Nephron progenitor cell (in vitro differentiated cells): ENCODE data around the gene ARID5A.
"Not testable (repeated sequence)": the region's sequence is repeated elsewhere in the genome, so short reads cannot be mapped to it uniquely, and the experiment has no call there.

Experiments used
- DNase-seq: peaks from one replicate; pipeline ENCODE4 v3.0.0; 2021
- H3K27ac Mint-ChIP-seq: 2 replicates; pipeline ENCODE4 v1.8.0; 2021; ENCODE audit warnings: mild to moderate bottlenecking, moderate library complexity, mixed read lengths
- H3K27me3 Mint-ChIP-seq: 2 replicates; pipeline ENCODE4 v1.8.0; 2021; ENCODE audit warnings: mild to moderate bottlenecking, low read depth, mixed read lengths; ENCODE audit not compliant: poor library complexity
- H3K36me3 Mint-ChIP-seq: 2 replicates; pipeline ENCODE4 v1.8.0; 2021; ENCODE audit warnings: low read depth, mixed read lengths
- H3K4me1 Mint-ChIP-seq: 2 replicates; pipeline ENCODE4 v1.8.0; 2021; ENCODE audit warnings: mixed read lengths
- H3K4me3 Mint-ChIP-seq: 2 replicates; pipeline ENCODE4 v1.8.0; 2021; ENCODE audit warnings: mild to moderate bottlenecking, moderate library complexity, mixed read lengths
- H3K9me3 Mint-ChIP-seq: 2 replicates; pipeline ENCODE4 v1.8.0; 2021; ENCODE audit warnings: mild to moderate bottlenecking, moderate library complexity, mixed read lengths
- TF ChIP-seq, protein P1 (sequence below): fragments of 200-600 bp; sonication (generic); IDR thresholded peaks from 2 replicates; pipeline ENCODE4 v1.5.0; 2021; ENCODE audit warnings: antibody characterized with exemption

ARID5A gene

DNA sequence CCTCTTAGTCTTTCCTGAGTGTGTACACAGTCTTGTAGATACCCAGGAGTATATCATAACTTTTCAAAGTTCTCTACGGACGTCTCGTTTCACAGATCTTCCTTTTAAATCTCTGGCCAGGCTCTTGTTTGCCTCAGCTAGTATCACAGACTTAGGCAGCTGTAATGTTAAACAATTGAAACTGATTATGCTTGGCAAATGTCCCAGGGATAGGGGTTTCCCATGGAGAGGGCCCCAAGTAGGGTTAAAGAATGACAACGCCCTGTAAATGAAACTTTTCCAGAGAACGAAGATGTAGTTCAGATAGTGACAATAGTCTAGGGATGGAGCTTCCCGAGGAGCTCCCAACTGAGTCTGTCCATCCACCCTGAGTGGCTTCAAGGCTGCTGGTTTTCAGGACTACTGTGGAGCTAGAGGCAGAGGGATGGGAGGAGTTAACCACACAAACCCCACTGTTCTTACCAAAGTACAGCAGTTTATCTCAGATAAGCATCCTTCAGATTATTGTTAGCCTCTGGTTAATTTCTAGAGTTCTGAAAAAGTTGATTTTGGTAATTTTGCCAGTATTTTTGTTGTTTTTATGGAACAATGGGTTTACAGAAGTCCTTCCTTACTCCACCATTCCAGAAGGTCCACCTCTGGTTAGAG is 40.4 kb upstream of the ARID5A start:
- Mint-ChIP-seq H3K36me3 (peaks cover 5% of the 10 kb centered on the region), H3K27me3 (peaks cover 11% of the 10 kb centered on the region), H3K4me3 (no peak overlapping the region), H3K27ac (no peak overlapping the region), H3K9me3 (peaks cover 26% of the 10 kb centered on the region), H3K4me1 (no peaks in the 10 kb centered on the region)
- TF ChIP-seq, protein P1, sequence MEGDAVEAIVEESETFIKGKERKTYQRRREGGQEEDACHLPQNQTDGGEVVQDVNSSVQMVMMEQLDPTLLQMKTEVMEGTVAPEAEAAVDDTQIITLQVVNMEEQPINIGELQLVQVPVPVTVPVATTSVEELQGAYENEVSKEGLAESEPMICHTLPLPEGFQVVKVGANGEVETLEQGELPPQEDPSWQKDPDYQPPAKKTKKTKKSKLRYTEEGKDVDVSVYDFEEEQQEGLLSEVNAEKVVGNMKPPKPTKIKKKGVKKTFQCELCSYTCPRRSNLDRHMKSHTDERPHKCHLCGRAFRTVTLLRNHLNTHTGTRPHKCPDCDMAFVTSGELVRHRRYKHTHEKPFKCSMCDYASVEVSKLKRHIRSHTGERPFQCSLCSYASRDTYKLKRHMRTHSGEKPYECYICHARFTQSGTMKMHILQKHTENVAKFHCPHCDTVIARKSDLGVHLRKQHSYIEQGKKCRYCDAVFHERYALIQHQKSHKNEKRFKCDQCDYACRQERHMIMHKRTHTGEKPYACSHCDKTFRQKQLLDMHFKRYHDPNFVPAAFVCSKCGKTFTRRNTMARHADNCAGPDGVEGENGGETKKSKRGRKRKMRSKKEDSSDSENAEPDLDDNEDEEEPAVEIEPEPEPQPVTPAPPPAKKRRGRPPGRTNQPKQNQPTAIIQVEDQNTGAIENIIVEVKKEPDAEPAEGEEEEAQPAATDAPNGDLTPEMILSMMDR: no peak
- DNase-seq: no peak

DNA sequence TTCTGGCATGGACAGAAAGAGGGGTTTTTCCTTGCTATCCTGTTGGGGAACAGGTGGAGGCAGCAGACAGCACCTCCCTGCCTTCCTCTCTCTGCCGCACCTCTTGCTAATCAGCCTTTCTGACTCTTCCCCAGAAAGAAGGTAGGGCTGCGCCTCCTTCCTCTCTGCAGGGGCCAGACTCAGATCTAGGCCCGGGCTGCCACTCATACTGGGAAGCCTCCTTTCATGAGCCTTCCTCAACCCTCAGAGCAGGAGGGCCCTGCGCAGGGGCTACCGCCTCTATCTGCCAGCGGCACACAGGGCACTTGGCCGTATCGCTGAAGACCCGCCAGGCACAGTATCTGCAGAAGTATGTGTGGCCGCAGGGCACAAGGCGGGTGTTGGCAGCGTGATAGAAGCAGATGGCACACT is 38.5 kb upstream of the ARID5A start:
- Mint-ChIP-seq H3K4me1 (peaks cover 7% of the 10 kb centered on the region), H3K9me3 (peaks cover 26% of the 10 kb centered on the region), H3K36me3 (peaks cover 5% of the 10 kb centered on the region), H3K27me3 (peaks cover 11% of the 10 kb centered on the region), H3K27ac (no peak overlapping the region), H3K4me3 (no peak overlapping the region)
- no peak for DNase-seq
- TF ChIP-seq, protein P1: no peak

DNA sequence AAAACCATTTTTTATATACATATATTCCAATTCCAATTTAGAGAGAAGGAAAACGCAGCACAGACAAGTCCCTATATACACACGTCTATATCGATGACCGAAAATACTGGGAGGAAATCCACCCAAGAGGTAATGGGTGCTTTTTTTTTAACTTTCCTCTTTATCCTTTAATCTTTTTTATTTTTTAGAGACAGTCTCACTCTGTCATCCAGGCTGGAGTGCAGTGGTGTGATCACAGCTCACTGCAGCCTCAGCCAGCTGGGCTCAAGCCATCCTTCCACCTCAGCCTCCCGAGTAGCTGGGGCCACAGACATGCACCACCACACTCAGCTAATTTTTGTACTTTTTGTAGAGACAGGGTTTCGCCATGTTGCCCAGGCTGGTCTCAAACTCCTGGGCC is 37.9 kb upstream of the ARID5A start:
- not testable (repeated sequence) for H3K27ac Mint-ChIP-seq, H3K4me1 Mint-ChIP-seq, H3K36me3 Mint-ChIP-seq, DNase-seq, H3K4me3 Mint-ChIP-seq
- Mint-ChIP-seq H3K9me3 (peaks cover 23% of the 10 kb centered on the region), H3K27me3 (peaks cover 11% of the 10 kb centered on the region)

DNA sequence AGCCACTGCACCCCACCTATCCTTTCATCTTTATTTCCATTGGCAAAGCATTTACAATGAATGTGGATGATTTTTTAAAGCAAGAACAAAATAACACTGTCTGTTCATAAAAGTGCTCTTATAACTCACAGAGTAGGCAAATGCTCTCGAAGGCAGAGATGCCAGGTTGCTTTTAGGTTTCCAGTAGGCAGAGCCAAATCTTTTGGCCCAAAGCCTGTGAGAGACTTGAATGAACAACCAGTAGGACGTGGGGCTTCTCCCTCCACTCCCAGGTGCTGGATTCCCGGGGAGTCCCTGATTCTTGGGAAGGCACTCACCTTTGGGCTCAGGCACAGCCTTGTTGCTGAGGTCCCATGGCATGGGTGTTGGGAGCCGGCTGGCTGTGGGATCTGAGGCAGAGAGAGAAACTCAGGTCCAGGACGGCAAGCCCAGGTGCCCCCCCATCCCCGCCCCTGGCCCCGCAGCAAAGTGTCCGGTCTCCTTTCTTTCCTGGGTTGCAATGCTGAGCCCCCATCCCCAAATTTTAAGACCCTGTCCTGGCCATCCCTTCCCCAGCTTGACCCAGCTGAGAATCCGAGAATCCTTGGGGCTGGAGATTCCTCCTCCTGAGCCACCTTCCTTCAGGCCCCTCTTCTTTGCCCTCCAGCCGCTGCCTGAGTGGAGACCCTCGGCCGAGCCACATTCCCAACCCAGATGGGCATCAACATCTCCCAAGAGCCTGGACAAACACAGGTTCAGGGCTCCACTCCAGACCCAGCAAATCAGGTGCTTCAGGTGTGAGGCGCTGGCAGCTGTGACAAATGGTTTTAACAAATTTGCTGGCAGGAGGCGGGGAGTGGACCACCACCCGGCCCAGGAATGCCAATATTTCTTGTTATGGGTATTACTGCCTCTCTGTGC is 37.2 kb upstream of the ARID5A start:
- Mint-ChIP-seq H3K4me1 (peaks cover 7% of the 10 kb centered on the region), H3K9me3 (peaks cover 18% of the 10 kb centered on the region), H3K27me3 (peaks cover 11% of the 10 kb centered on the region), H3K36me3 (peaks cover 5% of the 10 kb centered on the region), H3K4me3 (no peak overlapping the region), H3K27ac (no peak overlapping the region)
- TF ChIP-seq, protein P1: no peak
- DNase-seq: no peak

DNA sequence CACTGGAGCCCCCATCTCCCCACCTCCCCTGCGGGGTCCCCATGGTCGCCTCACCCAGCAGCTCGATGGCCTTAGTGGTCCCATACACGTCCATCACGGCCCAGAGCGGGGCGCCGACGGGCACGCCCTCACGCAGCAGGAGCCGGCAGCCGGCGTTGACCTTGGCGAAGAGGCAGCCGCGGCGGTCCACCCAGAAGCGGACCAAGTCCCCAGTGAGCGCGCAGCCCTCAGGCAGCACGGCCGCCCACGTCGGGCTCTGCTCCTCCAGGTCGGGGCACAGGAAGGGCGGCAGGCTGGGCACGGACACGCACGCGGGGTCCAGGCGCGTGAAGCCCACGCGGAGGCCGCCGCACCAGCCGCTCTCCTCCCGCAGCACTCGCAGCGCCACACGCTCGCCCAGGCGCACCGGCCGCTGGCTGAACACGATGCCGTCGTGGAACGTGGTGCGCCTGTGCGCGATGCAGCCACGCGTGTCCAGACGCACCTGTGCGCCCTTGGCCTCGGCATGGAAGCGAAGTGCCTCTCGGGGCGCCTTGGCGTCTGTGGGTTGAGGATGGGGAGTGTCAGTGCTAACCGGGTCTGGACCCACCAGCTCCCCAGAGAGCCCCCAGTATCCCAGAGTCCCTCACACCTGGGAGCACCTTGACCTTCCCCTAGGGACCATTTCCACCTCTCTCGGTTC is 36.0 kb upstream of the ARID5A start:
- no peak overlapping the region for H3K27ac Mint-ChIP-seq
- peaks cover 4% of the 10 kb centered on the region for H3K36me3 Mint-ChIP-seq
- H3K4me3 Mint-ChIP-seq: no peak overlapping the region
- TF ChIP-seq, protein P1: no peak
- peaks cover 7% of the 10 kb centered on the region for H3K9me3 Mint-ChIP-seq
- no peak for DNase-seq
- H3K27me3 Mint-ChIP-seq: peaks cover 12% of the 10 kb centered on the region
- peaks cover 15% of the 10 kb centered on the region for H3K4me1 Mint-ChIP-seq

DNA sequence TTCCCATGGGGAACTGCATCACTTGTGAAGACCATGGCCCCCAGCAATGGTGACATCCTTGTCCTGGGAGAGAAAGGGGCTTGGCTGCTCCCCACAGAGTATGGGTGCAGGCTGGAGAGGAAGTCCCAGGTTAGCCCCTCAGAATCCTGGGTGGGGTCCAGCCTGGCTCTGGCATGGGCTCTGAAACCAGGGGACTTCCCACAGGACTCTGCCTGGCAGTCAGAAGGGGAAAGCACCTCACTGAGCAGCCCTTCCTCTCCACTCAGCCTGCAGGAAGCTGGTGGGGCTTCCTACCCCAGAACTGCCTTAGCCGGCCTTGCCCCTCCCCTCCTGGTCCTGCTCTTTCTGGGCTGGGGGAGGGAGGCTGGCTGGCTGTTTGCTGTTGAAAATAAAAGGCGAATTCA is 35.1 kb upstream of the ARID5A start:
- Mint-ChIP-seq H3K36me3 (no peaks in the 10 kb centered on the region), H3K27me3 (peaks cover 12% of the 10 kb centered on the region), H3K4me3 (no peak overlapping the region), H3K9me3 (no peaks in the 10 kb centered on the region), H3K4me1 (peaks cover 22% of the 10 kb centered on the region), H3K27ac (no peak overlapping the region)
- TF ChIP-seq, protein P1: no peak
- DNase-seq: no peak
